HEK293 (cell line): Measurements from ENCODE around the gene RNF144A.

Source experiments
- CTCF ChIA-PET: fragments of 350-600 bp; formaldehyde crosslinking; extraction: SDS; loops from one replicate; lab custom pipeline; 2021; ENCODE audit warnings: antibody characterized with exemption; lab: Yijun Ruan, JAX
- POLR2A ChIA-PET: fragments of 300-600 bp; formaldehyde crosslinking; extraction: SDS; loops from one replicate; lab custom pipeline; 2020; ENCODE audit warnings: antibody characterized with exemption, inconsistent platforms; lab: Yijun Ruan, JAX
- H3K27ac ChIP-seq: fragments of 200-500 bp; sonication (Bioruptor generic); 2 replicates; pipeline ENCODE4 v1.5.1; 2014; ENCODE audit warnings: low read depth, low read length, control low read depth, inconsistent platforms; ENCODE audit errors: extremely low read depth
- H3K36me3 ChIP-seq, 2 experiments: fragments of 200-500 bp in 1 of 2; sonication (Bioruptor generic) in 1 of 2; 1 replicate in 1 of 2; 2 replicates in 1 of 2; pipeline ENCODE4 v1.5.1; 2014 to 2017; ENCODE audit warnings: inconsistent platforms in 2 of 2, low read length in 2 of 2; ENCODE audit not compliant: control insufficient read depth in 2 of 2, insufficient read depth in 1 of 2
- H3K4me1 ChIP-seq: fragments of 200-500 bp; sonication (Bioruptor generic); 2 replicates; pipeline ENCODE4 v1.5.1; 2014; ENCODE audit warnings: mild to moderate bottlenecking, low read length, inconsistent platforms; ENCODE audit not compliant: control insufficient read depth, insufficient read depth
- H3K4me3 ChIP-seq: 2 replicates; pipeline ENCODE4 v1.5.1; 2011; ENCODE audit warnings: low read depth, mild to moderate bottlenecking, control low read depth, low read length, moderate library complexity
- H3K9me3 ChIP-seq: fragments of 200-500 bp; sonication (Bioruptor generic); 2 replicates; pipeline ENCODE4 v1.5.1; 2014; ENCODE audit warnings: low read depth, low read length, inconsistent platforms; ENCODE audit not compliant: control insufficient read depth, insufficient read depth
- GLI4 ChIP-seq: fragments of 450-650 bp; formaldehyde crosslinking; IDR thresholded peaks from 2 replicates; pipeline ENCODE4 v1.5.1; 2016; ENCODE audit warnings: missing biosample characterization, missing genetic modification characterization
- MEIS1 ChIP-seq: sonication (generic); formaldehyde crosslinking; IDR thresholded peaks from 2 replicates; pipeline ENCODE4 v1.8.1; 2022; ENCODE audit warnings: missing genetic modification reagents, mild to moderate bottlenecking, borderline replicate concordance
- SP3 ChIP-seq: fragments of 450-650 bp; formaldehyde crosslinking; IDR thresholded peaks from 2 replicates; pipeline ENCODE4 v1.5.1; 2016; ENCODE audit warnings: missing biosample characterization, missing genetic modification characterization
- ZFHX2 ChIP-seq: fragments of 450-650 bp; formaldehyde crosslinking; conservative IDR thresholded peaks from 2 replicates; pipeline ENCODE4 v1.5.1; 2016; ENCODE audit warnings: missing biosample characterization, missing genetic modification characterization
- ZNF114 ChIP-seq: fragments of 450-650 bp; formaldehyde crosslinking; IDR thresholded peaks from 2 replicates; pipeline ENCODE4 v1.5.0; 2017; ENCODE audit warnings: missing biosample characterization, missing genetic modification characterization
- ZNF132 ChIP-seq: fragments of 450-650 bp; formaldehyde crosslinking; IDR thresholded peaks from 2 replicates; pipeline ENCODE4 v1.5.1; 2017; ENCODE audit warnings: missing biosample characterization, missing genetic modification characterization, borderline replicate concordance
- ZNF174 ChIP-seq: fragments of 450-650 bp; formaldehyde crosslinking; IDR thresholded peaks from 2 replicates; pipeline ENCODE4 v1.5.0; 2017; ENCODE audit warnings: missing biosample characterization, mild to moderate bottlenecking, missing genetic modification characterization
- ZNF274 ChIP-seq, 2 experiments: fragments of 200-500 bp in 1 of 2; fragments of 450-650 bp in 1 of 2; sonication (Bioruptor generic) in 1 of 2; formaldehyde crosslinking in 1 of 2; IDR thresholded peaks; 2 replicates each; pipeline versions ENCODE4 v1.5.1 to v1.6.1; 2014 to 2016; ENCODE audit warnings: borderline replicate concordance in 1 of 2, inconsistent platforms in 1 of 2, low read length in 1 of 2, missing biosample characterization in 1 of 2, missing genetic modification characterization in 1 of 2
- ZNF311 ChIP-seq: fragments of 450-650 bp; formaldehyde crosslinking; IDR thresholded peaks from 2 replicates; pipeline ENCODE4 v1.5.1; 2017; ENCODE audit warnings: missing biosample characterization, missing genetic modification characterization, borderline replicate concordance
- ZNF664 ChIP-seq: fragments of 450-650 bp; formaldehyde crosslinking; IDR thresholded peaks from 2 replicates; pipeline ENCODE4 v1.5.1; 2016; ENCODE audit warnings: missing biosample characterization, missing genetic modification characterization
- ZNF677 ChIP-seq: fragments of 450-650 bp; IDR thresholded peaks from 2 replicates; pipeline ENCODE4 v1.5.0; 2018; ENCODE audit warnings: missing biosample characterization, mild to moderate bottlenecking, missing genetic modification characterization, moderate library complexity
- ZNF707 ChIP-seq: fragments of 450-650 bp; formaldehyde crosslinking; IDR thresholded peaks from 2 replicates; pipeline ENCODE4 v1.5.1; 2016; ENCODE audit warnings: missing biosample characterization, missing genetic modification characterization
- ZNF768 ChIP-seq: fragments of 450-650 bp; formaldehyde crosslinking; IDR thresholded peaks from 2 replicates; pipeline ENCODE4 v1.5.1; 2018; ENCODE audit warnings: missing biosample characterization, mild to moderate bottlenecking, missing genetic modification characterization
- ZSCAN30 ChIP-seq: fragments of 450-650 bp; IDR thresholded peaks from 2 replicates; pipeline ENCODE4 v1.5.1; 2018; ENCODE audit warnings: missing biosample characterization, mild to moderate bottlenecking, missing genetic modification characterization, moderate library complexity
- TF ChIP-seq, protein P1 (sequence below): fragments of 450-650 bp; formaldehyde crosslinking; IDR thresholded peaks from 2 replicates; pipeline ENCODE4 v1.5.1; 2017; ENCODE audit warnings: missing biosample characterization, missing genetic modification characterization
- TF ChIP-seq, protein P2 (sequence below): fragments of 450-650 bp; formaldehyde crosslinking; IDR thresholded peaks from 2 replicates; pipeline ENCODE4 v1.5.1; 2016; ENCODE audit warnings: missing biosample characterization, missing genetic modification characterization
- TF ChIP-seq, protein P3 (sequence below): fragments of 450-650 bp; formaldehyde crosslinking; IDR thresholded peaks from 2 replicates; pipeline ENCODE4 v1.5.1; 2016; ENCODE audit warnings: missing biosample characterization, missing genetic modification characterization
- TF ChIP-seq, protein P4 (sequence below): fragments of 450-650 bp; formaldehyde crosslinking; IDR thresholded peaks from 2 replicates; pipeline ENCODE4 v1.5.1; 2016; ENCODE audit warnings: missing biosample characterization, missing genetic modification characterization, low read depth

Gene RNF144A

GRCh38 chr2:6955511-6956136, 38.4 kb downstream of the RNF144A start:
- no peaks in the 10 kb centered on the region for H3K9me3 ChIP-seq
- H3K4me1 ChIP-seq: peaks cover 7% of the 10 kb centered on the region; the same call in 1 of the 2 replicates
- no peaks in the 10 kb centered on the region for H3K36me3 ChIP-seq
- TF ChIP-seq ZNF707 (tag by site-specific recombination): no peak
- TF ChIP-seq, protein P1, sequence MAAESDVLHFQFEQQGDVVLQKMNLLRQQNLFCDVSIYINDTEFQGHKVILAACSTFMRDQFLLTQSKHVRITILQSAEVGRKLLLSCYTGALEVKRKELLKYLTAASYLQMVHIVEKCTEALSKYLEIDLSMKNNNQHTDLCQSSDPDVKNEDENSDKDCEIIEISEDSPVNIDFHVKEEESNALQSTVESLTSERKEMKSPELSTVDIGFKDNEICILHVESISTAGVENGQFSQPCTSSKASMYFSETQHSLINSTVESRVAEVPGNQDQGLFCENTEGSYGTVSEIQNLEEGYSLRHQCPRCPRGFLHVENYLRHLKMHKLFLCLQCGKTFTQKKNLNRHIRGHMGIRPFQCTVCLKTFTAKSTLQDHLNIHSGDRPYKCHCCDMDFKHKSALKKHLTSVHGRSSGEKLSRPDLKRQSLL (tag by site-specific recombination): no peak
- TF ChIP-seq ZFHX2: no peak
- no peak for TF ChIP-seq ZNF174 (tag by site-specific recombination)
- no peak for TF ChIP-seq GLI4 (tag by site-specific recombination)
- no peak for TF ChIP-seq ZNF311
- TF ChIP-seq ZSCAN30 (tag by site-specific recombination): no peak
- TF ChIP-seq SP3 (tag by site-specific recombination): no peak
- no peak for TF ChIP-seq ZNF768 (tag by site-specific recombination)
- TF ChIP-seq ZNF114: no peak
- TF ChIP-seq ZNF664 (tag by site-specific recombination): no peak
- no peak for TF ChIP-seq MEIS1 (CRISPR knock-in tag)
- TF ChIP-seq ZNF132 (tag by site-specific recombination): no peak
- H3K27ac ChIP-seq: no peak overlapping the region
- no peak overlapping the region for H3K4me3 ChIP-seq
- ChIA-PET CTCF (interaction anchor here (0.6 to 1.0 kb wide), 2 partner anchors 39 to 490 kb away, joined by 3 to 4 read pairs; no protein-coding TSS in a partner anchor), POLR2A (no interaction called here)

DNA sequence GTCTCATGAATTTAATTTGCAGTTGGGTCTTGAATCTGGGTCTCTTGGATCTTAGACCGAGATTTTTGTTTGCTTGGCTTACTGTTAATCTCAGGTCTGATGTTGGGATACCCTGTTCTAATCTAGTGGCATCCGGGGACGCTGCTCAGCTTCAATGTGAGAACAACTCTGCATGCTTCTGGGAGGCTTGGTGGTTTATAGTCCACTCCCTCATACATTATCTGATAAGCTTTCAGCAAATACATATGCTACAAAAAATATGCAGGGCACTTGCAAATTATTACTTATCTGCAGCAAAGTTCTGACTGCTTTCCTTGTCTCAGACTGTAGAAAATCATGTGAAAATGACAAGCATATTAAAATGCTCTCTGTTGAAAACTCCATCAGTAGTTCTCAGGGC, 39.4 kb downstream of the RNF144A start:
- CTCF ChIA-PET: interaction anchor here (1.0 kb wide), 1 partner anchor 40 kb away, joined by 4 read pairs; no protein-coding TSS in a partner anchor

More for the DNA sequence above, 39.4 kb downstream of the RNF144A start:
- H3K4me3 ChIP-seq: no peak overlapping the region
- TF ChIP-seq, protein P2, sequence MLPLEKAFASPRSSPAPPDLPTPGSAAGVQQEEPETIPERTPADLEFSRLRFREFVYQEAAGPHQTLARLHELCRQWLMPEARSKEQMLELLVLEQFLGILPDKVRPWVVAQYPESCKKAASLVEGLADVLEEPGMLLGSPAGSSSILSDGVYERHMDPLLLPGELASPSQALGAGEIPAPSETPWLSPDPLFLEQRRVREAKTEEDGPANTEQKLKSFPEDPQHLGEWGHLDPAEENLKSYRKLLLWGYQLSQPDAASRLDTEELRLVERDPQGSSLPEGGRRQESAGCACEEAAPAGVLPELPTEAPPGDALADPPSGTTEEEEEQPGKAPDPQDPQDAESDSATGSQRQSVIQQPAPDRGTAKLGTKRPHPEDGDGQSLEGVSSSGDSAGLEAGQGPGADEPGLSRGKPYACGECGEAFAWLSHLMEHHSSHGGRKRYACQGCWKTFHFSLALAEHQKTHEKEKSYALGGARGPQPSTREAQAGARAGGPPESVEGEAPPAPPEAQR: no peak
- no peak for TF ChIP-seq ZNF677 (tag by site-specific recombination)
- TF ChIP-seq, protein P3, sequence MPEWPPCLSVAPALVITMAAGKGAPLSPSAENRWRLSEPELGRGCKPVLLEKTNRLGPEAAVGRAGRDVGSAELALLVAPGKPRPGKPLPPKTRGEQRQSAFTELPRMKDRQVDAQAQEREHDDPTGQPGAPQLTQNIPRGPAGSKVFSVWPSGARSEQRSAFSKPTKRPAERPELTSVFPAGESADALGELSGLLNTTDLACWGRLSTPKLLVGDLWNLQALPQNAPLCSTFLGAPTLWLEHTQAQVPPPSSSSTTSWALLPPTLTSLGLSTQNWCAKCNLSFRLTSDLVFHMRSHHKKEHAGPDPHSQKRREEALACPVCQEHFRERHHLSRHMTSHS: no peak
- TF ChIP-seq, protein P4, sequence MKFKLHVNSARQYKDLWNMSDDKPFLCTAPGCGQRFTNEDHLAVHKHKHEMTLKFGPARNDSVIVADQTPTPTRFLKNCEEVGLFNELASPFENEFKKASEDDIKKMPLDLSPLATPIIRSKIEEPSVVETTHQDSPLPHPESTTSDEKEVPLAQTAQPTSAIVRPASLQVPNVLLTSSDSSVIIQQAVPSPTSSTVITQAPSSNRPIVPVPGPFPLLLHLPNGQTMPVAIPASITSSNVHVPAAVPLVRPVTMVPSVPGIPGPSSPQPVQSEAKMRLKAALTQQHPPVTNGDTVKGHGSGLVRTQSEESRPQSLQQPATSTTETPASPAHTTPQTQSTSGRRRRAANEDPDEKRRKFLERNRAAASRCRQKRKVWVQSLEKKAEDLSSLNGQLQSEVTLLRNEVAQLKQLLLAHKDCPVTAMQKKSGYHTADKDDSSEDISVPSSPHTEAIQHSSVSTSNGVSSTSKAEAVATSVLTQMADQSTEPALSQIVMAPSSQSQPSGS (tag by site-specific recombination): no peak
- TF ChIP-seq ZNF274 (IDR thresholded peaks at IDR 0.05; ENCODE audit: low read length): no peak
- TF ChIP-seq ZNF274 (tag by site-specific recombination; IDR thresholded peaks at IDR 0.05; ENCODE audit: borderline replicate concordance): no peak
- H3K36me3 ChIP-seq: no peaks in the 10 kb centered on the region
- no peak overlapping the region for H3K27ac ChIP-seq
- H3K9me3 ChIP-seq: no peaks in the 10 kb centered on the region
- H3K4me1 ChIP-seq: peaks cover 7% of the 10 kb centered on the region; the same call in 1 of the 2 replicates
- POLR2A ChIA-PET: no interaction called here
